Retinal pigment epithelial cell (primary cell): ENCODE results near the gene PPP1R14B.

Experiments used
- DNase-seq: peaks from one replicate; pipeline ENCODE4 v3.0.0-alpha.2; 2010; ENCODE audit warnings: low read depth
- H3K4me3 ChIP-seq: 2 replicates; pipeline ENCODE4 v1.5.1; 2011; ENCODE audit warnings: mild to moderate bottlenecking, low read length, control low read depth, moderate library complexity
- TF ChIP-seq, protein P1 (sequence below): conservative IDR thresholded peaks from 2 replicates; pipeline ENCODE4 v1.5.1; 2011; ENCODE audit warnings: low read depth, low read length, control low read depth, inconsistent platforms

Gene PPP1R14B

DNA sequence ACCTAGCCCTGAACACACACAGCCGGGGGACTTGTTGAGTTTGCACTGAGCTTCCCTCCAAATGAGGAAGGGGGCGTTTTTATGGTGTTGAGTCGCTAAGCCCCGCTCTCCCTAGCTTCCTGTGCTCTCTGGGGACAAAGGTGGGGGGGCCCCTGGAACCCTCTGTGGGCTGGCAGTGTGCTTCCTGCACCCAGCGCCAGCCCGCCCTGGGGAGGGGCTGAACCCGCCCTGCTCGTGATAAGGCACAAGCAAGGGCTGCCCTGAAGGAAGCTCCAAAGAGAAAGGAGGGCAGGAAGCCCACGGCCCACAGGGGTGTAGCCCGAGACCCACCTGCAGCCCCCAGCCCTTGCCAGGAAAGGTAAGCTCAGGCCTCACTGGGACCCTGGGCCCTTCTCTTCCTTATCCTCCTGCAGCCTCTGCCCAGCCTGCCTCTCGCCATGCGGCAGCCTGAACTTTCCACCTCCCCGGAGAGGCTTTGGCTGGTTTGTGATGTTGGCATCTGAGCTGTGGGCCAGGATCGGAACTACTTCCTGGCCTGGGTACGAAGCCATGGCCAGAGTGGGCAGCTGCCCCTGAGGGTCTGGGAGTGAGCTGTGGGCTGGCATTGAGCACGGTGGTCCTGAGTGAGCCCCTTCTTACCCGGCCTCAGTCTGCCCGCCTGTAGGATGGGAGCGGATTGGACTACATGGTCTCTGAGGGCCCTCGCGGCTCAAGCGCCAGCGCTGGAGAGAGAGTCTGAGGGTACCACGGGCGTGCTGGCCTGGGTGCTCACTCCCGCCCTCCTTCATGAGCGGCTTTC, 40.1 kb downstream of the PPP1R14B start, which contains the start of gene FERMT3:
FERMT3 (plus strand) TSS at position 265 of the 799 bp plus-strand sequence. CDS start 644 bp downstream, outside the sequence.
- H3K4me3 ChIP-seq: no peak within 1 kb of the TSS
- no peak for DNase-seq

DNA sequence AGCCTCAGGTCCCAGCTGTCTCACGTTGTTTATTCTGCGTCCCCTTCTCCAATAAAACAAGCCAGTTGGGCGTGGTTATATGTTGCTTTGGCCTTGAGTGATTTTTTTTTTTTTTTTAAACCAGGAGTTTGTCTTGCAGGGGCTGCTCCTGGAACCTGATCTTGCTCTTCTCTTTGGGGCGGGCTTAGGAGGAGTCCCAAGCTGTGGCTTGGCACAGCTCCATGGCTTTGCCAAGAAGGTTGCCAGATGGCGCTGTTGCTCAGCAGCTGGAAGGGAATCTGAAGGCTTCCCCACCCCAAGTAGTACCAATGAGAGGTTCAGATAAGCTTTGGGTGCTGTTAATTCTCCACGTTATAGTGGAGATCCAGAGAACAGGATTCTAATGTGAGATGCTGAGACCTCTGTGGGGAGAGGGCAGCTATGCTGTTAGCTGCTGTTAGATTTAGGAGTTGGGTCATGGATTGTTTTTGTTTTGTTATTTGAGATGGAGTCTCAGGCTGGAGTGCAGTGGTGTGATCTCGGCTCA, 42.2 kb downstream of the PPP1R14B start:
- TF ChIP-seq, protein P1, sequence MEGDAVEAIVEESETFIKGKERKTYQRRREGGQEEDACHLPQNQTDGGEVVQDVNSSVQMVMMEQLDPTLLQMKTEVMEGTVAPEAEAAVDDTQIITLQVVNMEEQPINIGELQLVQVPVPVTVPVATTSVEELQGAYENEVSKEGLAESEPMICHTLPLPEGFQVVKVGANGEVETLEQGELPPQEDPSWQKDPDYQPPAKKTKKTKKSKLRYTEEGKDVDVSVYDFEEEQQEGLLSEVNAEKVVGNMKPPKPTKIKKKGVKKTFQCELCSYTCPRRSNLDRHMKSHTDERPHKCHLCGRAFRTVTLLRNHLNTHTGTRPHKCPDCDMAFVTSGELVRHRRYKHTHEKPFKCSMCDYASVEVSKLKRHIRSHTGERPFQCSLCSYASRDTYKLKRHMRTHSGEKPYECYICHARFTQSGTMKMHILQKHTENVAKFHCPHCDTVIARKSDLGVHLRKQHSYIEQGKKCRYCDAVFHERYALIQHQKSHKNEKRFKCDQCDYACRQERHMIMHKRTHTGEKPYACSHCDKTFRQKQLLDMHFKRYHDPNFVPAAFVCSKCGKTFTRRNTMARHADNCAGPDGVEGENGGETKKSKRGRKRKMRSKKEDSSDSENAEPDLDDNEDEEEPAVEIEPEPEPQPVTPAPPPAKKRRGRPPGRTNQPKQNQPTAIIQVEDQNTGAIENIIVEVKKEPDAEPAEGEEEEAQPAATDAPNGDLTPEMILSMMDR: peak; percentile 91
- DNase-seq: peak; percentile 82
- H3K4me3 ChIP-seq: no peak overlapping the region

More for the DNA sequence above, 40.1 kb downstream of the PPP1R14B start, which contains the start of gene FERMT3:
- TF ChIP-seq, protein P1: no peak

DNA sequence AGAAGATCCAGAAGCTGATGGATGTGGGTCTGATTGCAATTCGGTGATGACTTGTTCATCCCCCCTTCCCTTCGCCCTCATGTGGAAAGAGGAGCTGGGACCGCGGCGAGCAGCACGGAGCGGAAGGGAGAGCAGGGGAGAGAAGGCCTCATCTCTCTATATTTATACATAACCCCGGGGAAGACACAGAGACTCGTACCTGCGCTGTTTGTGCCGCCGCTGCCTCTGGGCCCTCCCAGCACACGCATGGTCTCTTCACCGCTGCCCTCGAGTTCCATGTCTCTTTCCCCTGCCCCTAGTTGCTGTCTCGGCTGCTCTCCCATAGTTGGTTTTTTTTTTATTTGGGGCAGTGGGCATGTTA, 42.7 kb downstream of the PPP1R14B start:
- H3K4me3 ChIP-seq: no peak overlapping the region
- TF ChIP-seq, protein P1: no peak
- DNase-seq: no peak

DNA sequence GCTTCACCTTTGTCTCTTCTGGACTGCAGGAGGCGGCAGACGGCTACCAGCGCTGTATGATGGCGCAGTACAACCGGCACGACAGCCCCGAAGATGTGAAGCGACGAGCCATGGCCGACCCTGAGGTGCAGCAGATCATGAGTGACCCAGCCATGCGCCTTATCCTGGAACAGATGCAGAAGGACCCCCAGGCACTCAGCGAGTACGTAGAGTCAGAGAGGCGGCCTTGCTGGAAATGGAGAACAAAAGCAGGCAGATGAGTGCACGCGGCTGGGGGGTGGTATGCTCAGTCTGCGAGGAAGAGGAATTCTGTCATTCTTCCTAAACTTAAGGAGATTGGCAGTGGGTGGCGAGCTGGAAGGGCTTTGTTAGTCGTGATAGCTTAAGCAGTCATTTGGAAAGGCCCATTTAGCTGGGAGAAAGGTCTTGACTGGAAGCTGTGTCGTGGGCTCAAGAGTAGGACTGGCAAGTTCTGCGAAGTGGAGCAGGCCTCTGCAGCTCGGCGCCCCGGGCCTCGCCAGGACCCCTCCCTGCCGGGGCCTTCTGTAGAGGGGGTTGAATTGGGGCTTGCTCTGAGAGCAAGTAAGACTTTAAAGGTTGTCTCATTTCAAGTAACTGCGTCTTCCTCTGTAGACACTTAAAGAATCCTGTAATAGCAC, 43.2 kb downstream of the PPP1R14B start:
- TF ChIP-seq, protein P1: no peak
- H3K4me3 ChIP-seq: no peak overlapping the region
- DNase-seq: no peak

DNA sequence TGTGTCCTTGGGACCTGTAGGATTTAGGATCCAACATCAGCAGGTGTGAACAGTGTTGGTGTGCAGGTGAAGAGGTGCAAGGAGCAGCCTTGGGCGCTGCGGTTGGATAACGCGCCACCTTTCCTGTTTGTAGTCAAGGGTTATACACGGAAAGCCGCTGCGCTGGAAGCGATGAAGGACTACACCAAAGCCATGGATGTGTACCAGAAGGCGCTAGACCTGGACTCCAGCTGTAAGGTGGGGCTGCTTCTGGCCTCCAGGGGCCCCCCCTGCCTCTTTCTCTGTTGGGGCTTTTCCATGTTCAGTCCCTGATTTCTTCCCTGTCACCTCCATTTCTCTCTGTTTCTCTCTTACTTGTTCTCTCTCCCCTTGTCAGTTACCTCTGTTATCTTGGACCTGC, 43.8 kb downstream of the PPP1R14B start:
- H3K4me3 ChIP-seq: no peak overlapping the region
- no peak for DNase-seq
- TF ChIP-seq, protein P1: no peak

DNA sequence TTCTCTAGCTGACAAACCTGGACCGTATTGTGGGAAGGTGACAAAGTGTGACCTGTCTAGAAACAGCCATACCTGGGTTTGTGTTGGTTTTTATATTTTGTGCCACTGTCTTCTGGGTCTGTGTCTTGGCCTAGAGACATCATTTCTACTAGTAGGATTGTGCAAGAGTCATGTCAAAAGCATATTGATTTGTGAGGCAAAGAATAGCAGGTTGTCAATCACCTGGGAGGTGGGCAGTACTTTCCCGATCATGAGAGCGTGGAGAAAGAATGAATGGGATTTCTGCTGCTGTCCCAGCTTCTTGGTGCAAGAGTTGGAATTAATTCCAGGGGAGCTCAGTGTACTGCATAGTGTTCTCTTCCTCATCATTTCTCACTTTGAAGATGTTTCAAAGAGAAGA, 45.2 kb downstream of the PPP1R14B start:
- no peak for DNase-seq
- H3K4me3 ChIP-seq: no peak overlapping the region
- TF ChIP-seq, protein P1: no peak
